ENCODE data around the gene WNK2. TPM values are rescaled to one million over a fixed set of nuclear protein-coding genes. Genes with fewer than 3 reads are reported as not detected.

Gene WNK2
- total and polyA plus RNA-seq, 7 donors, result 8.1 to 58.8 (median 35.5) TPM

DNA sequence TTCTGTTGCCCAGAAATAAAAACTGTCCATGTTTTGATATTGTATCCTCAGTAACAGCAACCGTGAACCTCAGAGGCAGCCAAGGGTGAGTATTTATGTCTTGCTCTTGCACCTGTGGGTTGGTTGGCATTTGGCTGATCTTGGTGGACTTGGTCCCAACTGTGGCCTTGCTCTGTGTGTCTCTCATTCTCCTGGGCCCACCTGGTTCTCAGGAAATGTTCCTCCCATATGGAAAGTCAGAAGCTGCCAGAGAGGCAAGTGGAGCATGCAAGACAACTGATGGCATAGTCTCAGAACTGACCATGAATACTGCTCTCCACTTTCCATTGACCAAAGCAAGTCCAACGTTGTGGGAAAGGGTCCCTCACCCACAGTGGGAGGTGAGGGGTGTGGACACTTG lies 36.3 kb upstream of the WNK2 start:
- intact Hi-C loops (cut with DNase I), result loop anchor here in 1 of 2 donors (1.0 kb wide), 1 partner anchor 38 kb away; no protein-coding TSS in a partner anchor
- Histone ChIP-seq H3K27me3 (ENCODE audit: insufficient read depth in 3 of 3, low read length in 2 of 3) (no peaks in the 10 kb centered on the region), H3K4me3 (no peak overlapping the region), H3K9me3 (no peaks in the 10 kb centered on the region), H3K36me3 (ENCODE audit: insufficient read depth in 1 of 2, low read depth in 1 of 2) (no peaks in the 10 kb centered on the region), H3K27ac (no peak overlapping the region), H3K4me1 (peaks cover 14% of the 10 kb centered on the region)
- ATAC-seq (no peak), DNase-seq (no peak)
- TF ChIP-seq, protein P1, sequence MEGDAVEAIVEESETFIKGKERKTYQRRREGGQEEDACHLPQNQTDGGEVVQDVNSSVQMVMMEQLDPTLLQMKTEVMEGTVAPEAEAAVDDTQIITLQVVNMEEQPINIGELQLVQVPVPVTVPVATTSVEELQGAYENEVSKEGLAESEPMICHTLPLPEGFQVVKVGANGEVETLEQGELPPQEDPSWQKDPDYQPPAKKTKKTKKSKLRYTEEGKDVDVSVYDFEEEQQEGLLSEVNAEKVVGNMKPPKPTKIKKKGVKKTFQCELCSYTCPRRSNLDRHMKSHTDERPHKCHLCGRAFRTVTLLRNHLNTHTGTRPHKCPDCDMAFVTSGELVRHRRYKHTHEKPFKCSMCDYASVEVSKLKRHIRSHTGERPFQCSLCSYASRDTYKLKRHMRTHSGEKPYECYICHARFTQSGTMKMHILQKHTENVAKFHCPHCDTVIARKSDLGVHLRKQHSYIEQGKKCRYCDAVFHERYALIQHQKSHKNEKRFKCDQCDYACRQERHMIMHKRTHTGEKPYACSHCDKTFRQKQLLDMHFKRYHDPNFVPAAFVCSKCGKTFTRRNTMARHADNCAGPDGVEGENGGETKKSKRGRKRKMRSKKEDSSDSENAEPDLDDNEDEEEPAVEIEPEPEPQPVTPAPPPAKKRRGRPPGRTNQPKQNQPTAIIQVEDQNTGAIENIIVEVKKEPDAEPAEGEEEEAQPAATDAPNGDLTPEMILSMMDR (IDR thresholded peaks at IDR 0.05), result no peak
- 24 to 38% (median 29%) methylated on average over 2 of the region's 2 CpGs for WGBS, 3 donors

DNA sequence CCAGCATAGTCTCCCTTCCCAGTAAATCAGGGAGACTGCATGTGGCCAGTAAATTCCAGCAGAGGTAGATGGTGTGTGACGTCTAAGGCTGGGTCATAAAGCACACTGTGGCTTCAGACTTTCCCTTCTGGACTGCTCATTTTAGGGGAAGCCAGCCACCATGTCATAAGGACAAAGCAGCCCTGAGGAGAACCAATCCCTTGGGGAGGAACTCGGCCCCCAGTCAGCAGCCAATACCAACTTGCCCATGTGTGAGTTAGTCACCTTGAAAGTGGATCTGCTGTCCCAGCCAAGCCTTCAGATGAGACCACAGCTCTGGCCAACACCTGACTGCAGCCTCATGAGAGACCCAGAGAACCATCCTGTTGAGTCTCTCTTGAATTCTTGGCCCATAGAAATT lies 35.2 kb upstream of the WNK2 start:
- peaks cover 12% of the 10 kb centered on the region for H3K4me1 ChIP-seq
- H3K27me3 ChIP-seq (ENCODE audit: insufficient read depth in 3 of 3, low read length in 2 of 3), result no peaks in the 10 kb centered on the region
- intact Hi-C loops (cut with DNase I), result no loop called here
- no peaks in the 10 kb centered on the region for H3K9me3 ChIP-seq
- no peak overlapping the region for H3K4me3 ChIP-seq
- H3K27ac ChIP-seq, result no peak overlapping the region
- 88 to 98% (median 92%) methylated on average over 2 of the region's 2 CpGs for whole genome bisulfite sequencing, 3 donors
- DNase-seq, result no peak
- ATAC-seq, result no peak
- H3K36me3 ChIP-seq (ENCODE audit: insufficient read depth in 1 of 2, low read depth in 1 of 2), result no peaks in the 10 kb centered on the region
- TF ChIP-seq, protein P1 (IDR thresholded peaks at IDR 0.05), result no peak

- TF ChIP-seq, protein P1 (IDR thresholded peaks at IDR 0.05), result no peak
- H3K4me3 ChIP-seq, result no peak overlapping the region
- no peak for DNase-seq
- H3K9me3 ChIP-seq, result no peaks in the 10 kb centered on the region
- ATAC-seq, result no peak
- no peaks in the 10 kb centered on the region for H3K27me3 ChIP-seq (ENCODE audit: insufficient read depth in 3 of 3, low read length in 2 of 3)
- H3K4me1 ChIP-seq, result peaks cover 5% of the 10 kb centered on the region
- no peaks in the 10 kb centered on the region for H3K36me3 ChIP-seq (ENCODE audit: insufficient read depth in 1 of 2, low read depth in 1 of 2)
- WGBS, 3 donors, result 38 to 61% (median 50%) methylated on average over 1 of the region's 1 CpG
- intact Hi-C loops (cut with DNase I), result no loop called here
- no peak overlapping the region for H3K27ac ChIP-seq
These were observed 34.6 kb upstream of the WNK2 start for GRCh38 chr9:93149361-93149760.

DNA sequence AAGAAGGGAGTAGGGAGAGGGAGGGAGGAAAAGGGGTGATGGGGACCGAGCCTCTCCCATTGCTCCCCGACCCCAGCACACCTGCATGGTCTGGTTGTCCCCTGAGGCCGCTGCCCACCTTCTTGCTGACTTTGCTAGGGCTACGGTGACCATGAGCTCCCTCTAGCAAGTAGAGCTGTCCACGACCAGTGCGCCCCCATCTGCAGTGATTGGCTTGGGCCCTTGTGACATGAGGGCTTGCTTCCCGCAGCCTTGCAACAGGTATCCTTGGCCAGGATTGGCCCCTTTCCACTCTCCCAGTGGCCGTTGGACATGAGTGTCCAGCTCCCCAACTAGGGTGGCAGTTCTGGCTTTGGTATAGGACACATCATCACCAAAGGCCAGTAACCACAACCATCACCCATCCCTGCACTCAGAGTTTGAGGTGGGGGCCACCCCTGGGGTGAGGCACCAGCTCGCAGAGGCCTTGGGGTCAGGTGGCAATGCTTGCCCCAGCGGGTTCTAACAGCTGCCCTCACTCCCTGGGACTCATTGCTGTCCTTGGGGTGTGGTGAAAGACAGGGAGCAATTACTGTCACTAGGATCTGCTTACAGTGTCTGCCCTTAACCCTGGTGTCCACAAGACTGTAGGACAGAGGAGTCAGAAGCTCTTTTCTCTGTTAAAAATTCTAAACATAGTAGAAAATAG lies 32.7 kb upstream of the WNK2 start:
- H3K4me3 ChIP-seq, result no peak overlapping the region
- H3K27ac ChIP-seq, result no peak overlapping the region
- no peaks in the 10 kb centered on the region for H3K27me3 ChIP-seq (ENCODE audit: insufficient read depth in 3 of 3, low read length in 2 of 3)
- TF ChIP-seq, protein P1 (IDR thresholded peaks at IDR 0.05), result no peak
- ATAC-seq (peak in 2 of 4 donors; percentile 58 to 60), DNase-seq (no peak)
- no peaks in the 10 kb centered on the region for H3K9me3 ChIP-seq
- 84 to 91% (median 84%) methylated on average over 9 to 10 of the region's 10 CpGs for WGBS, 3 donors
- H3K36me3 ChIP-seq (ENCODE audit: insufficient read depth in 1 of 2, low read depth in 1 of 2), result no peaks in the 10 kb centered on the region
- H3K4me1 ChIP-seq, result no peaks in the 10 kb centered on the region
- intact Hi-C loops (cut with DNase I), result no loop called here

Data from psoas muscle (tissue), 8 donors.